ENCODE results near the gene CLDND2.
A peak's percentile ranks its signal among the peaks of the same experiment; 100 is the strongest.

The CLDND2 gene

DNA sequence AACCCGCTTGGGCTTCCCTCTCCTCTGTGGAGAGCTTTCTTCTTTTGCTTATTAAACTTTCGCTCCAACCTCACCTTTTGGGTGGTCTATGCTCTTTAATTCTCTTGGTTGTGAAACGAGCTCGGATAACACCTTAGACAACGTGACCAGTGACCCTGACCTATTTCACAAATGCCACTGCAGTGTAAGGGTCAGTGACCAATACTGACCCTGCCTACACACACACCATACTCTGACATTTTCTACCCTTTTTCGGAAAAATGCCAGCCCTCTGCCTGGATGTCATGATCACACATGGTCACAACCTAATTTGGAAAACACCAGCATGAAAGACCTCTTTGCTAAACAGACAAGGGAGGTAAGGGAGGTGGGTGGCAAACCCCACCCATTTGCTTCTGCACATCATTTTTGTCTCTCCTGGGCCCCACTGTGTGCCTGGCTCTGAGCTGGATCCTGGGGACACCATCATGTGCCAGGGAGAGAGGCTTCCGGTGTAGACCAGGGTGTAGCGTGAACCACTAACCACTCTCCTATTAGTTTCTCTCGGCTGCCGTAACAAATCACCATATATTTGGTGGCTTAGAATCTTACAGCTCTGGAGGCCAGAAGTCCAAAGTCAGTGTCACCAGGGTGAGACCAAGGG, 12.5 kb downstream of the CLDND2 start:
- DNase-seq (ENCODE audit: low read depth in 2 of 2, low spot score in 1 of 2) = no peak

DNA sequence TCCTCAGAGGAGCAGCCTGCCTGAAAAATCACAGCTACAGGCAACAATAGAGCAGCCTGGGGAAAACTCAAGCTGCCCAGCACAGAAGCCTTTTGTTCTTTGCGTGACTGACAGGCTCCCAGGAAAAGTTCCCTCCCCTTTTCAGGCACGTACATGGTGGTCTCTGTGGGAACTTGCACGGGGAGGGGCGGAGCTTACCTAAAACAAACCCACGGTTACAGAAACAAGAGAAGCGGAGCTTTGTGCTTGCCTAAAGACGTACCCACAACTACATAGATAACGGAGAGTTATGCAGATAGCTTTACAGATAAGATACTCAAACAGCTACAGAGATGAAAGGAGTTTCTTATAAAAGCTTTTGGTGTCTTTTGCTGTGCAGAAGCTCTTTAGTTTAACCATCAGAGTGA, 14.1 kb downstream of the CLDND2 start:
- DNase-seq (ENCODE audit: low read depth in 2 of 2, low spot score in 1 of 2) = no peak

DNA sequence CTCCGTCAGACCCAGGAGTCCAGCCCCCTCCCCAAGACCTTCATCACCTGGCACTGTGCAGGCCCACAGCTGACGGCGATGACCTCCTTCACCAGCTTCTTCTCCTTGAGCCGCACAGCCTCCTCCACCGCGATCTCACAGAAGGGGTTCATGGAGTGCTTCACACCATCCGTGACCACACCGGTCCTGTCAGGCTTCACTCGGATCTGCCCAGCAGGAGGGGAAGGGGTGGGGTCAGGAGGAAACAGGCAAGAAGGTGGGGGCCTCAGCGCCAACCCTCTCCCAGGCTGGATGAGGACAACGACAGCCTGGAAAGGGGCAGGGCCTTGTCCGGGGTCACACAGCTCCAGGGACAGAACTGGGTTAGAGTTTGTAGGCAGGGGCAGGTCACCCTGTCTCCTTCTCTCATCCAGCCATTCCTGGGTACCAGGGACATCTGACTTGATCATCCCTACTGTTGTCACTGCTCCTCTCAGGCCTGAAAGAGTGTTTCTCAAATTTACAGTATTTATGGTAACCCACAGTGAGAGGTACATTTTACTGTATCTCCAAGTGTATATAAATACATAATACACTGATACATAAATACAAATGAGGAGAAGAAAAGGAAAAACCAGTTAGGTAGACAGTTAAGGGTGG, 14.6 kb downstream of the CLDND2 start:
- DNase-seq (ENCODE audit: low read depth in 2 of 2, low spot score in 1 of 2) = no peak

DNA sequence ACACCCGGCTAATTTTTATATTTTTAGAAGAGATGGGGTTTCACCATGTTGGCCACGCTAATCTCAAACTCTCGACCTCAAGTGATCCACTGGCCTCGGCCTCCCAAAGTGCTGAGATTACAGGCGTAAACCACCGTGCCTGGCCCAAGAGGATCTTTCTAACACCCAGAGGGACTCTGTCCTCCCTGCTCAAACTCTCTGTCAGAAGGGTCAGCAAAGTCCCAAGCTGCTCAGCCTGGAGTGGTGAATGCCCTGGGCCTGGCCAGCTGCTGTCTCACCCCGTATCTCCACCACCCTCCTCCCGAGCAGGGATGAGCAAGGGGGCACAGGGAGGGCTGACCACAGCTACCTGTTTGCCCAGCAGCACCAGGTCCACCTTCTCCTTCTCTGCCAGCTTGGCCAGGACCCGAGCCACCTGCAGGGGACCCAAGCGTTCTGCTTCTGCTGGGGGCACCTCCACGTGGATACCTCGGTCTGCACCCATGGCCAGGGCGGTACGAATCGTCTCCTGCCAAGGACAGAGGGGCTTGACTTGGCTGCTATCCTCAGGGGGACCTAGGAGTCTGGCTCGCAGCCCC, 15.9 kb downstream of the CLDND2 start:
- no peak for DNase-seq (ENCODE audit: low read depth in 2 of 2, low spot score in 1 of 2)

DNA sequence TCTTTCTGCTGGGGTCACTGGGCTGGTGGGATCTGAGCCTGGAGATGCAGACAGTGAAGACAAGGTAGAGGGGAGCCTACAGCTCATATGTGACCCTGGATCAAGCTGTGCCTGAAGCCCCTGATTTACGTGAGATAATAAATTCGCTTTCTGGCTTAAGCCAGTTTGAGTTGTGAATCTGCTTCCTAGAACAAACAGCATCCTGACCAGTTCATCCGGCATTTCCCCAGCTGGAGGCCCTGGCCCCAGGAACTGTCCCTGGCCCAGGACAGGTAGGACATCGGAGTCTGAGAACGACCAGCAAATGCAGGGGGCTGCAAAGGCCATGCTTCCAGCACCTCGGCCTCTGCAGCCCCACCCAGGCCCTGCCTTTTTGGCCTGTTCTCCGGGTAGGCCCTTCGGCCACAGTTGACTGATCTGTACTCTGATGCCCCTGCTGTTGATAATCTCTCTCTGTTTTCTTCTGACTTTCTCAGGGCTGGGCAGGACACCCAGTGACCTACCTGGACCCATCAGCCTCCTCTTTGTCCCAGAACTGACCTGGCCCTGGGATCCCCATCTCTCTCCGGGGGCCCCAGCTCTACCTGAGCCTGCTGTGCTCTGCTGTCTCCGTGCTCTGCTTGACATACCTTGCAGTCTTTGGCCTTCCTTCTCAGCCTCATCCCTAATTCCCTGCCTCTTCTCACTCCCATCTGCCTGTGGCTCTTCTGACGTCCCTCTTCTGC, 17.4 kb downstream of the CLDND2 start:
- no peak for DNase-seq (ENCODE audit: low read depth in 2 of 2, low spot score in 1 of 2)

DNA sequence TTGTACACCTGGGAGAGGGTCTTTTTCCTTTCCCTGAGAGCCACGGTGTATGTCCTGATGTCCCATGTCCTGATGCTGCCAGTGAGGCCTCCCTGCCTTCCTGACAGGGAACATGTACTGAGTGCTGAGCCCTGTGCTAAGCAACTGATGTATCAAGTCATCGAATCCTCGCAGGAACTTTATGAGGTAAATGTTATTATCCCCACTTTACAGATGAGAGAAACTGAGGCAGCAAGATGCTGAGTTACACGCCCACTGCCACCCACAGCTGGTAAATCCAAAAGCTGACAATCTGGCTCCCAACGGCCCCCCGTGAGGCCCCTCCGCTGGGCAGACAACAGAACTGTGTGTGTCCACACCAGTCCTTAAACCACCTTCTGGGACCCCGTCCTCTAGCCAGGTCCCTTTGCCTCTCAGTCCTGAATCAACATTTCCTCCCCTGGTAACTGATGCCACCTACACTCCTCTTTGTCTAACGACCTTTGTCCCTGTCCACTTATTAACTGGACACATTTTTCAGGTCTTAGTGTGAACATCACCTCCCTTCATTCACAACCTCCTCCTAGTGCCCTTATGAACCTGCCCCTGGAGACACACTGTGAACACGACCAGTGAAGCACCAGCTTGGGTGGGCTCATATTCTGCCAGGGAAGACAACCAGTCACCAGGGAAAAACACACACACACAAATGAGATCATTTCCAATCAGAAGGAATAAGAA, 21.4 kb downstream of the CLDND2 start:
- no peak for DNase-seq (ENCODE audit: low read depth in 2 of 2, low spot score in 1 of 2)

DNA sequence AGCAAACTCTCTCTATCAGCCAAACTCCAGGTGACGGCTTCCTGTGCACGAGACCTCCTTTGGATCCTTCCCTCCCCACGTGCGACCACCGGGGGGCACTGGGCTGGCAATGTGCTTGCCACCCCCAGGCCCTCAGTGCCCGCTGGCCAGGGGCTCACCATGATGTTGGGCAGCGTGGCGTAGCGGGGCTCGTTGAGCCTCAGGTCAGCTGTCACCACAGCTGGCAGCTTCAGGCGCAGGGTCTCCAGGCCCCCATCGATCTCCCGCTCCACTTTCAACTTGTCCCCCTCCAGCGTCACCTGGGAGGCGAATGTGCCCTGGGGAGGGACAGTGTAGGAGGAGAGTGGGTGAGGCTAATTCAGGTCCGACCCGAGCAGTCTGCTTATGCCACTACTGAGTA, 22.1 kb downstream of the CLDND2 start:
- no peak for DNase-seq (ENCODE audit: low read depth in 2 of 2, low spot score in 1 of 2)

DNA sequence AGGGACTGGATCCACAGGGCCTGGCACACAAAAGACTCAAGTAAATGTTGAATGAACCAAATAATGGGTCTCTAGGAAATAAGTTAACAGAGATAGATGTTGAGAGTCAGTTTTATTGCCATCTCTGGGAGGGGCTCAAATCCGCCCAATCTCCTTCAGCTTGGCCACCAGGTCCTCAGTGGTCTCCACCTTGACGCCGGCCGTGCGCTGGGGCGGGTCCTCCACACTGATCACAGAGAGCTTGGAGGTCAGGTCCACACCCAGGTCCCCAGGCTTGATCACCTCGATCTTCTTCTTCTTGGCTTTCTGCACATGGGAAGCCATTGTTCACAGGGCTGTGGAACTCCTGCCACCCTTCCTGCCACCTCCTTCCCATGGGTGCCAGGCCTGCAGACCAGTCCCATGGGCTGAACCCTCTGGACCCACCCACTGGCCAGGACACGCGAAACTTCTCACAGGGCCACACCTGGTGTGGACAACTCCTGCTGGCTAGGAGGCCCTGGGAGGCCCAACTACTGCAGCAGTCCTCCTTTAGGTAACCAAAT, 23.7 kb downstream of the CLDND2 start:
- DNase-seq (ENCODE audit: low read depth in 2 of 2, low spot score in 1 of 2) = no peak

DNA sequence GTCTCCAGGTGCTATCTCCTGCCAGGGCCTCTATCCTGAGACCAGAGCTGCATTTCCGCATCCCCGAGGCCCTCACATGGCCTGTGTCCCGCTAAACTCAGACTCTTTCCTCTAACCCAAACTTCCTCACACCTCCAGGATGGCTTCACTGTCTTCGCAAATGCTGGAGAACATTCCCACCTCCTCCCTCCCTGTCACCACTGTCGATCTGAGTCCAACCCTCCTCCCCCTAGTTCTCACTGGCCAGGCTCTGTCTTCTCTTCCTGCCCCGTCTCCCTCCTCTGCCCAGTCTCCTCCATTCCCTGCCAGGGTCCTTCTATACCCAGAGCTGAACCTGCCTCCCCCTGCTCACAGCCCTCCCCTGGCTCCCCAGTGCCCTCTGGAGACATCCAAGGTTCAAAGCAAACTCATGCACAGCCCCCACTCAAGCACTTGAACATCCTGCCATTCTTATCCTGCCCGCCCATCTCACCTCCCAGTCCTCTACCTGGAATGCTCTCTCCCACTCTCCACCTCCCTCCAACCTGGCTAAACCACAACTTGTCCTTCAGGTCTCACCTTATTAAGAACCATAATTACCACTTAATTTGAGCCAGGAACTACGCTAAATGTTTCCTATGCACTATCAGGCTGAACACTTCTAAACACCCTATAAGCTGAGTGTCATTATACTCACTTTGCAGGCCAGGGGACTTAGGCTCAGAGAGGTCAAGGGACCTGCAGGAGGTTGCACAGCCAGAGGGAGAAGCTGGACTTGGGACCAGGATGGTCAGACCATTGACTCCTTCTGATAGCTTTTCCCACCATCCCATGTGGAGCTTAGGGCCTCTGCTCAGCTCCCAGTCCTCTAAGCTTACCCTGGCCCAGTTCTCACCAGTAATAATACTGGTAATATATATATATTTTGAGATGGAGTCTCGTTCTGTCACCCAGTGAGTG, 25.9 kb downstream of the CLDND2 start:
- DNase-seq (ENCODE audit: low read depth in 2 of 2, low spot score in 1 of 2) = no peak

DNA sequence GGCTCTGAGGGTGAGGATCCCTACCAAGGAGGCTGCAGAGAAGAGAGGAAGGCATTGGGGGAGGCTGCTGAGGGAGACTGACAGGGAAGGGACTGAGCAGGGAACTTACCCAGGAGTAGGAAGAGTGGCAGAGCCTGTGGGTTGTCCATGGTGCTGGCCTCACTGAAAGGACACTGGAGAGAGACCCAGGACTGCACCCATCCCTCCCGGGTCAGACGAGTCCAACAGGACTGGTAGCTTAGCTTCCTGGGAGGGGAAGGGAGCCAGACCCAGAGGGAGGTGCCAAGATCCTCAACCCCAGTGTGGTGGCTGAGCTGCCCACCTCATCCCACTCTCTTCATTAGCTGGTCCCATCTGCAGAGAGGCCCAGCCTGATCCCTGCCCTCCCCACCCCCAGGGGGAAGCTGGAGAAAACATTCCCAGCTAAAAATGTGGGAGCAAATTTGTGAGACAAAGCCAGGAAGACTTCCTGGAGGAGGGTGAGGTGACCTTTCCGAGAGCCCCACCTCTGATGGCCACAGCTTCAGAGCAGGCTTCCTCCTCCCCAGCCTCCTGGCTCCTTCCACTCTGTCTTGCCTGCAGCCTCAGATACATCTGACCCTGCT, 26.7 kb downstream of the CLDND2 start, which contains the start of gene VSIG10L:
Gene VSIG10L (minus strand): TSS at position 164 of the 605 bp plus-strand sequence. CDS start 15 bp downstream, at position 149.
- DNase-seq (ENCODE audit: low read depth in 2 of 2, low spot score in 1 of 2) = no peak

DNA sequence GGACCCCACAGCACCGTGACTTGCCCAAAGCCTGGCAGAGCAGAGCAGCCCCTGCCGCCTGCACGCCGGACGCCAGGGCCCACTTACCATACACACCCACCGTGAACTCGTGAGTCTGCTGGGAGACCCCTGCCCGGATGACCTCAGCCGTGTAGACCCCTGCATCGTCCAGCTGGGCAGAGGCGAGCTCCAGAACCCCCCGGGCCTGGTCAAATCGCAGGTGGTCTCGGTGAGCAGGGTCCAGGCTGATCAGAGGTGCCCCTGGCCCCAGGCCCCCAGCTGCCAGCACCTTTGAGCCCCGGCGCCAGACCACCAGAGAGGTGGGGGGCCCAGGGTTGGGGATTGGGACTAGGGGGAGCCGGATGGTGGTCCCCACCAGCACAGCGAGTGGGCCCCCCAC, 27.7 kb downstream of the CLDND2 start:
- DNase-seq (ENCODE audit: low read depth in 2 of 2, low spot score in 1 of 2) = no peak

DNA sequence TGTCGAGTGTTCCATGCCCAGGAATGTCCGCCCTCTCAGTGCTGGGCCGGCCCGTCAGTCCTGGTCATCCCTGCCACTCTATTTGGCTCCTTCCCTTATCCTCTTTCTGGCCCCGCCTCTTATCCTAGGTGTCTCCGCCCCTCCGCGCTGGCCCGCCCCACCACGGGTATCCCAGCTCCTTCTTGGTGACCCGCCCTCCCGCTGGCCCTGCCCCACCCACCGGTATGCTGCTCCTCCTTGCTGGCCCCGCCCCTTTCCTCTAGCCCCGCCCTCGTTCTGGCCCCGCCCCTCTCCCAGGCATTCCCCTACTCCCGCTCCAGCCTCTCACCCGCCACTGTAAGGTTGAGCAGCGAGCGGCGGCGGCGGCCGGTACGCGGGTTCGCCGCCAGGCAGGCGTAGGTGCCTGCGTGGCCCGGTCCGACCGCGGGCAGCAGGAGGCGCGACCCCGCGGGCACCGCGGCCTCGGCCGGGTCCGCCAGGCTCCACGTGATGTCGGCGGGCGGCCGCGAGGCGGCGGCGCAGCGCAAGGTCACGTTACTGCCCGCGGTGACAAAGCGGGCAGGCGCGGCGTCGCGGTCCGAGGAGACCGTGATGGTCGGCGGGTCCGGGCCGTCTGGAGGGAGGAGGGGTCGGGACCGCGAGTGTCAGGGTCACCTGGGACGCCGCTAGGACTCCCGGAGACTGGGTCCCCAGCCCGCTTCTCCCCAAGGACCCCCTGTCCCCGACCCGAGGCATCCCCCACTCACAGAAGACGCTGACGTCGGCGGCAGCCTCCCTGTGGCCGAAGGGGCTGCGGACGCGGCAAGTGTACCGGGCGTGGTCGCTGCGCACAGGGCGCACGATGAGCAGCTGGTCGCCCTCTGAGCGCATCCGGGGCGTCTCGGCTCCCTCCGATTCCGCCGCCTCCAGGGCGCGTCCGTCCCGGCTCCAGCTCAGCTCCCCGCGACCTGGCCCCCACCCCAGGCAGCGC, 28.8 kb downstream of the CLDND2 start:
- DNase-seq (ENCODE audit: low read depth in 2 of 2, low spot score in 1 of 2) = peak; percentile 86 to 91

DNA sequence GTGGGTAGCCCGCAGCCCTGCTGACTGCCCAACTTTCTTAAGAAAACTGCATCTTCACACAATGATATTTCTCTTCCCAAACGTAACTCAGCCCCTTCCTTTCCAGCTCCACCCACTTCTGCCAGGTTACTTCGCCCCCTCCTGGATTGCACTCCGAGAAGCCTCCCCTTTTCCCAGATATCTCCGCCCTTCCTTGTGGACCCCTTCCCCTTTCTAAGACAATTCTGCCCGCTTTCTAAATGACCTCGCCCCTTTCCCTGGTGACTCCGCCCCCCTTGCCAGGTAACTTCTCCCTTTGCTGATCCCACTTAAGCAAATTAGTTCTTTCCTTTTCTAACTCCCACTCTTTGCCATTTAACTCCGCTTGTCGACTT, 29.5 kb downstream of the CLDND2 start:
- DNase-seq (ENCODE audit: low read depth in 2 of 2, low spot score in 1 of 2) = no peak

DNA sequence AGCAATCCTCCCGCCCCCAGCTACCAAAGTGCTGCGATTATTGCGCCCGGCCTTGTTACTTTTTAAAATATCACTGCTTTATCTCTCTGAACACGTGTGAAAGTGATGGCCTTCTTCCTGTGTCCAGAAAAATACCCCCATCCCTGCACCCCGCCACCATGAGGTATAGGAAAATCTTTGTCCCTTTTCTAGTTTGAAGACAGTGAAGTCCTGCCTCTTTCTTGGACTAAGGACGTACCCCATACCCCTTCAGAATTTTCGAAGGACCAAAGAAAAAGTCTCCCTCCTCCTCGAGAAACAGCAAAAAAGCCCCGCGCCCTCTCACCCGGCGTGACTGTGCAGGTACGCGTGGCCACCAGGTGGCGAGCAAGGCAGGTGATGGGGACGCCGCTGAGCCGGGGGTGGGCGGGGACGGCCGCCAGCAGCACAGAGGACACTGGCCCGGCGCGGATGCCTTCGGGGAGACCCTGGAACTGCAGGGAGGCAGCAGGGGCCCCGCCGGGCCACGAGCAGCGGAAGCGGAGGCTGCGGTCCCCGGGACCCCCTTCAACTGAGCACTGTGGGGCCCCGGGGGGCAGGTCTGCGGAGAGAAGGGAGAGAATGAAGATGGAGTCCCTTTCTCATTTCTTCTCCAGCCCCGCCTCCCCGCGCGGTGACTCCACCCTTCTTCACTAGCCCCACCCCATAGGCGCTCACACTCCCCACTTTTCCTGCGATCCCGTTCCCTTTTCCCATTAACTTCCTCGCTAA, 30.1 kb downstream of the CLDND2 start:
- DNase-seq (ENCODE audit: low read depth in 2 of 2, low spot score in 1 of 2) = peak; percentile 73 to 76

DNA sequence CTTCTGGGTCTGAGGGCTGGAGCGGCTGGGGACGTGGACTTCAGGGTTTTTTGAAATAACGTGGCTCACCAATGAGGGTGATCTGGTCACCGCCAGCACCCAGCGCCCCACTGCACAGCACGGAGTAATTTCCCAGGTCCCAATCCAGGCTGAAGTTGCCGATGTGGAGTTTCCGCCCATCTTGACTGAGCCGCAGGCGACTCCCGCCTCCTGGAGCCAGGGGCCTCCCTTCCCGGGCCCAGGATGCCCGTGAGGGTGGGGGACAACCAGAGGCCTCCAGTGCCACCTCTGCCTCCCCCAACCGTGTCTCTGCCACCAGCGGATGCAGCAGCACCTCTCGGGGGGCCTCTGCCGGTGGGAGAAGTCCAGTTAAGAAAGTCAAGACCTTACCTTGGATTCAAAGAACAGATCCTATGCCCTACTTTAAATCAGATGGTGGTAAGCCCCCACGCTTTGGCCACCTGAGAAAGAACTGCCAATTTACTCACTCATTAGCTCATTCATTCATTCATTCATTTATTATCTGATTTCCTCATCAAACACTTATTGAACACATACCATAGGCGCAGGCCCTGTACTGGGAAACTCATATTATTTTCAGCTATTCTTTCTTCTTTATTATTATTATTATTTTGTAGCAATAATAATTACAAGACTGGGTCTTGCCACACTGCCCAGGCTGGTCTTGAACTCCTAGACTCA, 30.8 kb downstream of the CLDND2 start:
- no peak for DNase-seq (ENCODE audit: low read depth in 2 of 2, low spot score in 1 of 2)

DNA sequence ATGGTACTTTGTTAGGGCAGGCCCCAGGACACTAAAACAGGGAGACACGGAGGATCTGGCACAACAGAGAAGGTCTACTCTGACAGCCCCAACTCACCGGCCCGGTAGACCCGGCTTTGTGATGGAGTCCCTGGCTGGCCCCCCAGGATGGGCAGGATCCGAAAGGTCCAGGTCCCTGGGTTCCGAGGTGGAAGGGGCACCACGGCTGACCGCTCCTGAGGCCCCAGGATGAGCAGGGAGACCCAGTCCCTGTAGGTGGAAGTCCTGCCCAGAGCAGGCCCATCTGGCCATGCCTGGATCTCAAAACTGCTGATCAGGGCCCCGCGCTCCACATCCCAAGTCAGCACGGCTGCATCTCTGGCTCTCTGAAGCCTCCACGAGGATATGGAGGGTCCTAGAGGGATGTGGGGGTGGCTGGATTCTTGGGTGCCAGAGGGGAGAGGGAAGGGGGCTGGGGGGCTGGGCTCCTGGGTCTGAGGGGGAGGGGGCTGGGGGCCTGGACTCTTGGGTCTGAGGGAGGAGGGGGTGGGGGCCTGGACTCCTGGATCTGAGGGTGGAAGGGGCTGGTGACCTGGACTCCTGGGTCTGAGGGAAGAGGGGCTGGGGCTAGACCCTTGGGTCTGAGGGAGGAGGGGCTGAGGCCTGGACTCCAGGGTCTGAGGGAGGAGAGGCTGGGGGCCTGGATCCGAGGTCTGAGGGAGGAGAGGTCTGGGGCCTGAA, 31.5 kb downstream of the CLDND2 start:
- DNase-seq (ENCODE audit: low read depth in 2 of 2, low spot score in 1 of 2) = no peak
